ENCODE measurements around the gene BICRAL. TPM values are rescaled to one million over a fixed set of nuclear protein-coding genes. Genes with fewer than 3 reads are reported as not detected.

BICRAL gene
- total RNA-seq, 1 donor from 2014 or later = 25.5 TPM

DNA sequence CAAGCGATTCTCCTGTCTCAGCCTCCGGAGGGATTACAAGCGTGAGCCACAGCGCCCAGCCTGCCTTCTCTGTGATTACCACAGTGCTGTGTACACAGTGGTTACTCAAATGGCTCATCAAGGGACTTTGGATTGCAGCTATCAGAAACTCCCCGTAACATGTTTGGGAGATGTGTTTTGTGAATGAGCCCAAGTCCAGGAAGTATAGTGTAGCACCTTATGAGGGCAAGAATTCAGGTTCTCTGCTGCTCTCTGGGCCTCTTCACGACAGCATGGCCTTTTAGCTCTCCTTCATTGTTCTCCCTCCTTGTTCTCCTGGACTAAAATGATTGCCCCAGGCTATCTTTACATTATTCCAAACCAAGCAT, 63.5 kb downstream of the BICRAL start:
- CTCF ChIA-PET = no interaction called here
- no peak overlapping the region for H3K4me3 Mint-ChIP-seq
- ATAC-seq (ENCODE audit: low read depth) (no peak), DNase-seq (no peak)
- TF ChIP-seq, protein P1, sequence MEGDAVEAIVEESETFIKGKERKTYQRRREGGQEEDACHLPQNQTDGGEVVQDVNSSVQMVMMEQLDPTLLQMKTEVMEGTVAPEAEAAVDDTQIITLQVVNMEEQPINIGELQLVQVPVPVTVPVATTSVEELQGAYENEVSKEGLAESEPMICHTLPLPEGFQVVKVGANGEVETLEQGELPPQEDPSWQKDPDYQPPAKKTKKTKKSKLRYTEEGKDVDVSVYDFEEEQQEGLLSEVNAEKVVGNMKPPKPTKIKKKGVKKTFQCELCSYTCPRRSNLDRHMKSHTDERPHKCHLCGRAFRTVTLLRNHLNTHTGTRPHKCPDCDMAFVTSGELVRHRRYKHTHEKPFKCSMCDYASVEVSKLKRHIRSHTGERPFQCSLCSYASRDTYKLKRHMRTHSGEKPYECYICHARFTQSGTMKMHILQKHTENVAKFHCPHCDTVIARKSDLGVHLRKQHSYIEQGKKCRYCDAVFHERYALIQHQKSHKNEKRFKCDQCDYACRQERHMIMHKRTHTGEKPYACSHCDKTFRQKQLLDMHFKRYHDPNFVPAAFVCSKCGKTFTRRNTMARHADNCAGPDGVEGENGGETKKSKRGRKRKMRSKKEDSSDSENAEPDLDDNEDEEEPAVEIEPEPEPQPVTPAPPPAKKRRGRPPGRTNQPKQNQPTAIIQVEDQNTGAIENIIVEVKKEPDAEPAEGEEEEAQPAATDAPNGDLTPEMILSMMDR (IDR thresholded peaks at IDR 0.05) = no peak
- H3K27ac Mint-ChIP-seq = no peak overlapping the region
- peaks cover 7% of the 10 kb centered on the region for H3K4me1 Mint-ChIP-seq
- peaks cover 20% of the 10 kb centered on the region for H3K36me3 Mint-ChIP-seq (ENCODE audit: low read depth)
- no peaks in the 10 kb centered on the region for H3K9me3 Mint-ChIP-seq
- no peaks in the 10 kb centered on the region for H3K27me3 Mint-ChIP-seq
- intact Hi-C loops (cut with micrococcal nuclease) = no loop called here
- POLR2A ChIA-PET = no interaction called here

DNA sequence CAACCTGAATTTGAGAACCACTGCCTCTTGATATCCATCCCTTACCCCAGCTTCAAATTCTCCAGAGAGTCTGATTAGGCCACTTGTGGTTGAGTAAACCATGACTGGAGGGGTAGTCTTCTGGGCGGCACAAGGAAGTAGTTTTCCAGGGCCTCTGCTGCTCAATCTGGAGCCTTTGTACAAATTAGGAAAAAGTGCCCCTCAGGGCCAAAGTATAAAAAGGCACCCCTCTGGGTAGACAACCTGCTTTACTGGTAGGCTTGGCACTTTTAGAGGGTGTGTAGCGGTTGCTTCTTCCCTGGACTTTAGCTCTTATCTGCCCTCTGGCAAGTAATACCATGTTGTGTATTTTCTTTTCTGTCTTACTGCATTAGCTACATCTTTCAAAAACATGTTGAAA, 64.7 kb downstream of the BICRAL start:
- no peaks in the 10 kb centered on the region for H3K9me3 Mint-ChIP-seq
- H3K27me3 Mint-ChIP-seq = no peaks in the 10 kb centered on the region
- intact Hi-C loops (cut with micrococcal nuclease) = no loop called here
- ChIA-PET CTCF (no interaction called here), POLR2A (interaction anchor here (0.6 to 1.3 kb wide), 2 partner anchors 33 to 68 kb away, joined by 3 read pairs; partner anchors contain the start of gene RPL7L1)
- no peak for ATAC-seq (ENCODE audit: low read depth)
- H3K4me1 Mint-ChIP-seq = peaks cover 6% of the 10 kb centered on the region
- peaks cover 26% of the 10 kb centered on the region for H3K36me3 Mint-ChIP-seq (ENCODE audit: low read depth)
- H3K27ac Mint-ChIP-seq = no peak overlapping the region
- no peak for DNase-seq
- H3K4me3 Mint-ChIP-seq = no peak overlapping the region
- TF ChIP-seq, protein P1 (IDR thresholded peaks at IDR 0.05) = no peak

DNA sequence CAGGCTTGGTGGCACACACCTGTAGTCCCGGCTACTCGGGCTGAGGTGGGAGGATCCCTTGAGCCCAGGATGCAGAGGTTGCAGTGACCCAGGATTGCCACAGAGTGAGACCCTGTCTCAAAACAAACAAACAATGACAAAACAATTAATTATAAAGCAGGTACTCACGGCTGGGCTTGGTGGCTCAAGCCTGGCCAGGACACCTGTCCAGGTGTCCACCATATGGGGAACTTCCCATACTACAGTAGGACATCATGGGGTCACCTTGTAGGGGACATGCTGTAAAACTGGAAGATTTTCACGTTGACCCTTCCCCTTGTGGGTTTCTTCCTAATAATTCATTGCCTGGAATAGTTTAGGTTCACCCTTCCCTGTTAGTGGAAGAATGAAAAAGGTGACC, 66.8 kb downstream of the BICRAL start:
- DNase-seq (no peak), ATAC-seq (ENCODE audit: low read depth) (no peak)
- TF ChIP-seq, protein P1 (IDR thresholded peaks at IDR 0.05) = no peak
- CTCF ChIA-PET = interaction anchor here (0.6 kb wide), 1 partner anchor 14 kb away, joined by 5 read pairs; no protein-coding TSS in a partner anchor
- Mint-ChIP-seq H3K4me3 (no peak overlapping the region), H3K27ac (no peak overlapping the region), H3K9me3 (no peaks in the 10 kb centered on the region), H3K27me3 (no peaks in the 10 kb centered on the region), H3K36me3 (ENCODE audit: low read depth) (peaks cover 36% of the 10 kb centered on the region), H3K4me1 (peaks cover 3% of the 10 kb centered on the region)
- intact Hi-C loops (cut with micrococcal nuclease) = no loop called here
- POLR2A ChIA-PET = no interaction called here

DNA sequence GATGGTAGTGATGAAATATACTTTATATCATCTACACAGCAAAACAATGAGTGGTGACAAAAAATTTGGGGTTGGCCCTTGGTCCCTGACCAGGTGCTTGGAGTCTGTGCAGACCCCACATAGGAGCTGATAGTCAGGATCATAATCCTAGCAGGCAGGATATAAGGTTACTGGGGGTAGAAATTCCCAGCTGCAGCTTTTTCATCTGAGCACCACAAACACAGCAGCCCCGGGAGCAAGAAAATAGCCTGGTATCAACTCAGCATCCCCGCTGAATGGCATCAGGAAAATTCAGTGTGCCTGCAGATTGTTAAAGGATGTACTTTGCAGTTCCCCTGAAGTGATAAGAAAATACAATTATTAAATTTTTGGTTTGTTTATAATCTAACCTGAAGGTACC, 69.7 kb downstream of the BICRAL start:
- H3K27ac Mint-ChIP-seq = no peak overlapping the region
- H3K36me3 Mint-ChIP-seq (ENCODE audit: low read depth) = peaks cover 48% of the 10 kb centered on the region
- ChIA-PET POLR2A (no interaction called here), CTCF (no interaction called here)
- no peak for DNase-seq
- H3K27me3 Mint-ChIP-seq = no peaks in the 10 kb centered on the region
- no peak for ATAC-seq (ENCODE audit: low read depth)
- H3K9me3 Mint-ChIP-seq = no peaks in the 10 kb centered on the region
- no peak overlapping the region for H3K4me3 Mint-ChIP-seq
- TF ChIP-seq, protein P1 (IDR thresholded peaks at IDR 0.05) = no peak
- H3K4me1 Mint-ChIP-seq = no peaks in the 10 kb centered on the region
- intact Hi-C loops (cut with micrococcal nuclease) = no loop called here

DNA sequence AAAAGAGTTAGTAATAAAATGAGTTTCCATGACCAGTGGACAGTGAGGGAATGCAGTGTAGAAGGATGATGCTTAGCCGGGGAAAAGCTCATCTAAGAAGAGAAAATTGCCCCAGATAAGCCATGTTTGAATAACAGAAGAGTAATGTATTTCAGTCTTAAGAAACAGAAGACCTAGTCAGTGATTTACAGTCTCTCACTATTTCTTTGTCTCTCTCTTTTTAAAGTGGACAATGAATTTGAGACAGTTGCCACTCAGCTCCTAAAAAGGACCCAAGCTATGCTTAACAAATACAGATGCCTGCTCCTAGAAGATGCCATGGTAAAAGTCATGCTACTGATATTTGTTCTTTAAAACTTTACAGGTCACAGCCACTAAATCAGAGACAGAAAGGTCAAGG, 78.2 kb downstream of the BICRAL start:
- no peak overlapping the region for H3K27ac Mint-ChIP-seq
- DNase-seq (no peak), ATAC-seq (ENCODE audit: low read depth) (no peak)
- intact Hi-C loops (cut with micrococcal nuclease) = no loop called here
- H3K4me3 Mint-ChIP-seq = no peak overlapping the region
- H3K36me3 Mint-ChIP-seq (ENCODE audit: low read depth) = peaks cover 71% of the 10 kb centered on the region
- TF ChIP-seq, protein P1 (IDR thresholded peaks at IDR 0.05) = no peak
- H3K9me3 Mint-ChIP-seq = no peaks in the 10 kb centered on the region
- CTCF ChIA-PET = no interaction called here
- POLR2A ChIA-PET = no interaction called here
- no peaks in the 10 kb centered on the region for H3K4me1 Mint-ChIP-seq
- no peaks in the 10 kb centered on the region for H3K27me3 Mint-ChIP-seq

Measured in activated B cell treated with CpG ODN at 0.5 μM for 24 hours (primary cell).